IPS DF 4.7 (cell line): Measurements from ENCODE around the gene MARCHF10.
"Not testable (repeated sequence)": the region's sequence is repeated elsewhere in the genome, so short reads cannot be mapped to it uniquely, and the experiment has no call there.

Experiments used
- DNase-seq: peaks from one replicate; pipeline ENCODE4 v3.0.0-alpha.2; 2013; ENCODE audit warnings: low spot score; ENCODE audit errors: extremely low read depth

The MARCHF10 gene

GRCh38 chr17:62700964-62701705 is 107.0 kb downstream of the MARCHF10 start:
- no peak for DNase-seq

GRCh38 chr17:62698459-62698858 is 109.7 kb downstream of the MARCHF10 start:
- not testable (repeated sequence) for DNase-seq

GRCh38 chr17:62696726-62697490 is 111.2 kb downstream of the MARCHF10 start:
- DNase-seq: no peak

GRCh38 chr17:62696256-62696655 is 111.9 kb downstream of the MARCHF10 start:
- no peak for DNase-seq

- not testable (repeated sequence) for DNase-seq
Observed at GRCh38 chr17:62695093-62695738, 112.9 kb downstream of the MARCHF10 start.

- no peak for DNase-seq
Observed at GRCh38 chr17:62693616-62694409, 114.3 kb downstream of the MARCHF10 start.

- DNase-seq: no peak
Observed at GRCh38 chr17:62692721-62693431, 115.2 kb downstream of the MARCHF10 start.

- DNase-seq: no peak
Observed at GRCh38 chr17:62692159-62692651, 115.9 kb downstream of the MARCHF10 start.

GRCh38 chr17:62691589-62691915 is 116.6 kb downstream of the MARCHF10 start:
- DNase-seq: not testable (repeated sequence)

GRCh38 chr17:62690168-62690897 is 117.8 kb downstream of the MARCHF10 start:
- no peak for DNase-seq

- no peak for DNase-seq
Observed at GRCh38 chr17:62689441-62690167, 118.5 kb downstream of the MARCHF10 start.

- DNase-seq: no peak
Observed at GRCh38 chr17:62688398-62689160, 119.5 kb downstream of the MARCHF10 start.

GRCh38 chr17:62687997-62688396 is 120.1 kb downstream of the MARCHF10 start:
- no peak for DNase-seq

- DNase-seq: no peak
Observed at GRCh38 chr17:62684179-62684578, 123.9 kb downstream of the MARCHF10 start.

GRCh38 chr17:62681939-62682381 is 126.2 kb downstream of the MARCHF10 start:
- DNase-seq: no peak

GRCh38 chr17:62681061-62681938 is 126.8 kb downstream of the MARCHF10 start:
- no peak for DNase-seq

GRCh38 chr17:62680541-62681052 is 127.5 kb downstream of the MARCHF10 start:
- DNase-seq: no peak
